ENCODE results near the gene MIXL1.
"Not testable (repeated sequence)": the region's sequence is repeated elsewhere in the genome, so short reads cannot be mapped to it uniquely, and the experiment has no call there.

The MIXL1 gene

GRCh38 chr1:226252841-226253240 is 29.4 kb downstream of the MIXL1 start:
- not testable (repeated sequence) for H3K4me3 ChIP-seq (ENCODE audit: insufficient read depth in 1 of 2, low read depth in 1 of 2, low read length in 2 of 2); H3K9ac ChIP-seq (ENCODE audit: low read length); H2AFZ ChIP-seq (ENCODE audit: low read depth, low read length); H3K36me3 ChIP-seq (ENCODE audit: control insufficient read depth in 1 of 2, insufficient read depth in 2 of 2, low read depth in 1 of 2, low read length in 2 of 2); H2BK5ac ChIP-seq (ENCODE audit: low read depth, low read length, poor library complexity, severe bottlenecking); H3K18ac ChIP-seq (ENCODE audit: low read depth in 1 of 2, low read length in 2 of 2); H3K14ac ChIP-seq (ENCODE audit: low read length in 2 of 2); H2BK15ac ChIP-seq (ENCODE audit: low read depth, poor library complexity, severe bottlenecking); H4K8ac ChIP-seq (ENCODE audit: low read length); H3K27me3 ChIP-seq (ENCODE audit: control insufficient read depth in 1 of 2, insufficient read depth in 1 of 2, low read length in 2 of 2); H2AK5ac ChIP-seq (ENCODE audit: low read length, severe bottlenecking); H3K23ac ChIP-seq (ENCODE audit: low read length in 2 of 2); H3K79me1 ChIP-seq (replicated peaks; ENCODE audit: low read length, poor library complexity, severe bottlenecking); H4K91ac ChIP-seq (ENCODE audit: low read length); H2BK120ac ChIP-seq (ENCODE audit: low read depth, low read length); H3K27ac ChIP-seq (ENCODE audit: low read length, poor library complexity, severe bottlenecking); H3K4ac ChIP-seq (ENCODE audit: low read depth in 1 of 2, low read length in 2 of 2); H2BK12ac ChIP-seq (ENCODE audit: low read length in 2 of 2); H3K4me1 ChIP-seq (ENCODE audit: control insufficient read depth, insufficient read depth, low read depth, low read length); DNase-seq; H3K9me3 ChIP-seq (ENCODE audit: control insufficient read depth, low read length); H3K4me2 ChIP-seq (ENCODE audit: low read length, poor library complexity, severe bottlenecking)
- WGBS, result 97% methylated on average over 5 of the region's 7 CpGs

- H3K79me1 ChIP-seq (replicated peaks; ENCODE audit: low read length, poor library complexity, severe bottlenecking), result no peaks in the 10 kb centered on the region
- no peak overlapping the region for H2BK120ac ChIP-seq (ENCODE audit: low read depth, low read length)
- H3K27me3 ChIP-seq (ENCODE audit: control insufficient read depth in 1 of 2, insufficient read depth in 1 of 2, low read length in 2 of 2), result no peaks in the 10 kb centered on the region
- H3K4ac ChIP-seq (ENCODE audit: low read depth in 1 of 2, low read length in 2 of 2), result no peak overlapping the region
- no peaks in the 10 kb centered on the region for H3K9me3 ChIP-seq (ENCODE audit: control insufficient read depth, low read length)
- no peak overlapping the region for H4K8ac ChIP-seq (ENCODE audit: low read length)
- H2BK15ac ChIP-seq (ENCODE audit: low read depth, poor library complexity, severe bottlenecking), result no peak overlapping the region
- peaks cover 0 to 3% of the 10 kb centered on the region in 2 experiments for H3K36me3 ChIP-seq (ENCODE audit: control insufficient read depth in 1 of 2, insufficient read depth in 2 of 2, low read depth in 1 of 2, low read length in 2 of 2)
- no peak overlapping the region for H2BK12ac ChIP-seq (ENCODE audit: low read length in 2 of 2)
- H3K4me3 ChIP-seq (ENCODE audit: insufficient read depth in 1 of 2, low read depth in 1 of 2, low read length in 2 of 2), result no peak overlapping the region
- no peak for DNase-seq
- no peak overlapping the region for H2AK5ac ChIP-seq (ENCODE audit: low read length, severe bottlenecking)
- H2BK5ac ChIP-seq (ENCODE audit: low read depth, low read length, poor library complexity, severe bottlenecking), result no peak overlapping the region
- no peak overlapping the region for H3K4me2 ChIP-seq (ENCODE audit: low read length, poor library complexity, severe bottlenecking)
- no peak overlapping the region for H3K9ac ChIP-seq (ENCODE audit: low read length)
- H3K18ac ChIP-seq (ENCODE audit: low read depth in 1 of 2, low read length in 2 of 2), result no peak overlapping the region
- WGBS, result 98% methylated on average over 3 of the region's 4 CpGs
- no peaks in the 10 kb centered on the region for H3K4me1 ChIP-seq (ENCODE audit: control insufficient read depth, insufficient read depth, low read depth, low read length)
- no peak overlapping the region for H4K91ac ChIP-seq (ENCODE audit: low read length)
- no peak overlapping the region for H3K14ac ChIP-seq (ENCODE audit: low read length in 2 of 2)
- H3K27ac ChIP-seq (ENCODE audit: low read length, poor library complexity, severe bottlenecking), result no peak overlapping the region
- H3K23ac ChIP-seq (ENCODE audit: low read length in 2 of 2), result no peak overlapping the region
- H2AFZ ChIP-seq (ENCODE audit: low read depth, low read length), result no peak overlapping the region
Measured at GRCh38 chr1:226253933-226254332, 30.5 kb downstream of the MIXL1 start.

DNA sequence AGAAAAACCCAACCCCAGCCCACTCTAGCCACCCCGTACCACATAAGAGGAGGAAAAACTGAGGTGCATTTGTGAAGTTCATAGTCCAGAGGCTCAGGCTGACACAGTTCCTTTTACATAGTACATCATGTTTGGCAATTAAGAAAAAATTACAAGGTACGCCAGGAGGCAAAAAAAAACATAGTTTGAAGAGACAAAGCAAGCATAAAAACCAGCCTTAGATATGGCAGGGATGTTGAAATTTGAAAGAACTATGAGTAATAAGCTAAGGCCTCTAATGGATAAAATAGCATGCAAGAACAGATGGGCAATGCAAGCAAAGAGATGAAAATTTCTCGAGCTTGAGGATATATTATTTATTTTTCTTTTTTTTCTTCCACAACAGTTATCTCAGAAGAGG is 31.9 kb downstream of the MIXL1 start:
- Histone ChIP-seq H2AK5ac (ENCODE audit: low read length, severe bottlenecking) (no peak overlapping the region), H3K9me3 (ENCODE audit: control insufficient read depth, low read length) (peaks cover 11% of the 10 kb centered on the region), H2BK15ac (ENCODE audit: low read depth, poor library complexity, severe bottlenecking) (no peak overlapping the region), H2BK12ac (ENCODE audit: low read length in 2 of 2) (no peak overlapping the region), H3K27me3 (ENCODE audit: control insufficient read depth in 1 of 2, insufficient read depth in 1 of 2, low read length in 2 of 2) (no peaks in the 10 kb centered on the region), H3K4me2 (ENCODE audit: low read length, poor library complexity, severe bottlenecking) (no peak overlapping the region), H2AFZ (ENCODE audit: low read depth, low read length) (no peak overlapping the region), H3K9ac (ENCODE audit: low read length) (no peak overlapping the region), H3K4ac (ENCODE audit: low read depth in 1 of 2, low read length in 2 of 2) (no peak overlapping the region), H2BK5ac (ENCODE audit: low read depth, low read length, poor library complexity, severe bottlenecking) (no peak overlapping the region), H3K23ac (ENCODE audit: low read length in 2 of 2) (no peak overlapping the region), H4K8ac (ENCODE audit: low read length) (no peak overlapping the region), H4K91ac (ENCODE audit: low read length) (no peak overlapping the region), H3K36me3 (ENCODE audit: control insufficient read depth in 1 of 2, insufficient read depth in 2 of 2, low read depth in 1 of 2, low read length in 2 of 2) (peaks cover 0 to 3% of the 10 kb centered on the region in 2 experiments), H3K79me1 (replicated peaks; ENCODE audit: low read length, poor library complexity, severe bottlenecking) (peaks cover 1% of the 10 kb centered on the region), H3K4me3 (ENCODE audit: insufficient read depth in 1 of 2, low read depth in 1 of 2, low read length in 2 of 2) (no peak overlapping the region), H3K4me1 (ENCODE audit: control insufficient read depth, insufficient read depth, low read depth, low read length) (no peaks in the 10 kb centered on the region), H3K27ac (ENCODE audit: low read length, poor library complexity, severe bottlenecking) (no peak overlapping the region), H2BK120ac (ENCODE audit: low read depth, low read length) (no peak overlapping the region), H3K18ac (ENCODE audit: low read depth in 1 of 2, low read length in 2 of 2) (no peak overlapping the region), H3K14ac (ENCODE audit: low read length in 2 of 2) (no peak overlapping the region)
- no peak for DNase-seq
- 85% methylated on average over 1 of the region's 3 CpGs for WGBS

GRCh38 chr1:226261818-226262217 is 38.4 kb downstream of the MIXL1 start:
- Histone ChIP-seq H4K91ac (ENCODE audit: low read length) (no peak overlapping the region), H3K14ac (ENCODE audit: low read length in 2 of 2) (no peak overlapping the region), H3K27me3 (ENCODE audit: control insufficient read depth in 1 of 2, insufficient read depth in 1 of 2, low read length in 2 of 2) (no peaks in the 10 kb centered on the region), H3K18ac (ENCODE audit: low read depth in 1 of 2, low read length in 2 of 2) (no peak overlapping the region), H3K4me1 (ENCODE audit: control insufficient read depth, insufficient read depth, low read depth, low read length) (no peaks in the 10 kb centered on the region), H2BK120ac (ENCODE audit: low read depth, low read length) (no peak overlapping the region), H2BK12ac (ENCODE audit: low read length in 2 of 2) (no peak overlapping the region), H2AK5ac (ENCODE audit: low read length, severe bottlenecking) (no peak overlapping the region), H3K4me3 (ENCODE audit: insufficient read depth in 1 of 2, low read depth in 1 of 2, low read length in 2 of 2) (no peak overlapping the region), H3K27ac (ENCODE audit: low read length, poor library complexity, severe bottlenecking) (no peak overlapping the region), H2BK5ac (ENCODE audit: low read depth, low read length, poor library complexity, severe bottlenecking) (no peak overlapping the region), H3K79me1 (replicated peaks; ENCODE audit: low read length, poor library complexity, severe bottlenecking) (peaks cover 5% of the 10 kb centered on the region), H2BK15ac (ENCODE audit: low read depth, poor library complexity, severe bottlenecking) (no peak overlapping the region), H2AFZ (ENCODE audit: low read depth, low read length) (no peak overlapping the region), H3K9ac (ENCODE audit: low read length) (no peak overlapping the region), H3K9me3 (ENCODE audit: control insufficient read depth, low read length) (peaks cover 11% of the 10 kb centered on the region), H4K8ac (ENCODE audit: low read length) (no peak overlapping the region), H3K4me2 (ENCODE audit: low read length, poor library complexity, severe bottlenecking) (no peak overlapping the region), H3K23ac (ENCODE audit: low read length in 2 of 2) (no peak overlapping the region), H3K4ac (ENCODE audit: low read depth in 1 of 2, low read length in 2 of 2) (no peak overlapping the region), H3K36me3 (ENCODE audit: control insufficient read depth in 1 of 2, insufficient read depth in 2 of 2, low read depth in 1 of 2, low read length in 2 of 2) (peaks cover 2 to 5% of the 10 kb centered on the region in 2 experiments)
- 100% methylated on average over 1 of the region's 1 CpG for WGBS
- no peak for DNase-seq

All from mesenchymal stem cell (in vitro differentiated cells and primary cell).